Neural cell (in vitro differentiated cells): ENCODE measurements around the gene SNCB.

Source experiments
- SMC3 ChIP-seq: fragments of 450-650 bp; conservative IDR thresholded peaks from 2 replicates; pipeline ENCODE4 v1.6.1; 2014; ENCODE audit warnings: antibody characterized with exemption, mild to moderate bottlenecking, moderate library complexity; ENCODE audit not compliant: poor library complexity
- TF ChIP-seq, protein P1 (sequence below): IDR thresholded peaks from 2 replicates; pipeline ENCODE4 v1.6.1; 2012; ENCODE audit warnings: borderline replicate concordance

- TF ChIP-seq SMC3: no peak
- TF ChIP-seq, protein P1, sequence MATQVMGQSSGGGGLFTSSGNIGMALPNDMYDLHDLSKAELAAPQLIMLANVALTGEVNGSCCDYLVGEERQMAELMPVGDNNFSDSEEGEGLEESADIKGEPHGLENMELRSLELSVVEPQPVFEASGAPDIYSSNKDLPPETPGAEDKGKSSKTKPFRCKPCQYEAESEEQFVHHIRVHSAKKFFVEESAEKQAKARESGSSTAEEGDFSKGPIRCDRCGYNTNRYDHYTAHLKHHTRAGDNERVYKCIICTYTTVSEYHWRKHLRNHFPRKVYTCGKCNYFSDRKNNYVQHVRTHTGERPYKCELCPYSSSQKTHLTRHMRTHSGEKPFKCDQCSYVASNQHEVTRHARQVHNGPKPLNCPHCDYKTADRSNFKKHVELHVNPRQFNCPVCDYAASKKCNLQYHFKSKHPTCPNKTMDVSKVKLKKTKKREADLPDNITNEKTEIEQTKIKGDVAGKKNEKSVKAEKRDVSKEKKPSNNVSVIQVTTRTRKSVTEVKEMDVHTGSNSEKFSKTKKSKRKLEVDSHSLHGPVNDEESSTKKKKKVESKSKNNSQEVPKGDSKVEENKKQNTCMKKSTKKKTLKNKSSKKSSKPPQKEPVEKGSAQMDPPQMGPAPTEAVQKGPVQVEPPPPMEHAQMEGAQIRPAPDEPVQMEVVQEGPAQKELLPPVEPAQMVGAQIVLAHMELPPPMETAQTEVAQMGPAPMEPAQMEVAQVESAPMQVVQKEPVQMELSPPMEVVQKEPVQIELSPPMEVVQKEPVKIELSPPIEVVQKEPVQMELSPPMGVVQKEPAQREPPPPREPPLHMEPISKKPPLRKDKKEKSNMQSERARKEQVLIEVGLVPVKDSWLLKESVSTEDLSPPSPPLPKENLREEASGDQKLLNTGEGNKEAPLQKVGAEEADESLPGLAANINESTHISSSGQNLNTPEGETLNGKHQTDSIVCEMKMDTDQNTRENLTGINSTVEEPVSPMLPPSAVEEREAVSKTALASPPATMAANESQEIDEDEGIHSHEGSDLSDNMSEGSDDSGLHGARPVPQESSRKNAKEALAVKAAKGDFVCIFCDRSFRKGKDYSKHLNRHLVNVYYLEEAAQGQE: no peak
These were observed 21.8 kb upstream of the SNCB start for GRCh38 chr5:176652136-176652535.
